Stomach (tissue), 4 donors: ENCODE data around the gene DIS3L2.

ENCODE experiments used
- CTCF ChIP-seq, 7 experiments: fragments of 450-650 bp in 4 of 7; fragments of 200-600 bp in 3 of 7; sonication (generic) in 3 of 7; IDR thresholded peaks; one replicate each; pipeline ENCODE4 v1.5.1; 2016 to 2019; ENCODE audit warnings: antibody characterized with exemption in 7 of 7, control low read depth in 2 of 7, mild to moderate bottlenecking in 1 of 7
- EP300 ChIP-seq: sonication (generic); formaldehyde crosslinking; IDR thresholded peaks from one replicate; pipeline ENCODE4 v1.6.1; 2017; ENCODE audit warnings: antibody characterized with exemption
- POLR2A ChIP-seq, 4 donors: fragments of 450-650 bp; IDR thresholded peaks; one replicate each; pipeline ENCODE4 v1.6.1; 2016; ENCODE audit warnings: antibody characterized with exemption in 4 of 4, control low read depth in 2 of 4, mild to moderate bottlenecking in 1 of 4, moderate library complexity in 1 of 4
- POLR2AphosphoS5 ChIP-seq, 3 donors: sonication (generic); formaldehyde crosslinking; IDR thresholded peaks; one replicate each; pipeline ENCODE4 v1.6.1; 2016; ENCODE audit warnings: antibody characterized with exemption in 3 of 3

DNA sequence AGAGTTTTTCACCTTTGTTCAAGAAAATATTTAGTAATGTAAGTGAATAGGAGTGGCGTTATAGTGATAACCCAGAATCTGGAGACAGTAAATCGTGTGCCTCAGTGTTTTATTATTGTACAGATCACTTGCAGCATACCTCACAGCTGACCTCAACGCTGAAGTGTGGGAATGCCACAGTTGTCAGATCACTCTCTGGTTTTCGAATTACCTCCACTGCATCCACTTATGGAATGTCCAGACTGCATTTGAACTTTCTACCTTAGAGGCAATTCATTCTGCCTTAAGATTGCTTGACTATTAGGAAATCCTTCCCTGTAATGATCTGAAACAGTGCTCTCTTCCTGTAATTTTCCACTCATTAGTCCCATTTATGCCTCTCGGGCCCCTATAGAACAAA, 252.5 kb downstream of the DIS3L2 start:
- TF ChIP-seq CTCF (IDR thresholded peaks at IDR 0.05) = no peak
- TF ChIP-seq POLR2AphosphoS5 (IDR thresholded peaks at IDR 0.05) = no peak
- no peak for TF ChIP-seq POLR2A (IDR thresholded peaks at IDR 0.05)
- no peak for TF ChIP-seq EP300
